Hematopoietic multipotent progenitor cell treated with erythropoietin and hydrocortisone succinate and interleukin-3 and kit ligand, for 4 days (in vitro differentiated cells): Measurements from ENCODE around the gene SEMA3G.
A peak's percentile ranks its signal among the peaks of the same experiment; 100 is the strongest.

ENCODE experiments used
- DNase-seq: peaks from one replicate; pipeline ENCODE4 v3.0.0-alpha.2; 2015

Gene SEMA3G

DNA sequence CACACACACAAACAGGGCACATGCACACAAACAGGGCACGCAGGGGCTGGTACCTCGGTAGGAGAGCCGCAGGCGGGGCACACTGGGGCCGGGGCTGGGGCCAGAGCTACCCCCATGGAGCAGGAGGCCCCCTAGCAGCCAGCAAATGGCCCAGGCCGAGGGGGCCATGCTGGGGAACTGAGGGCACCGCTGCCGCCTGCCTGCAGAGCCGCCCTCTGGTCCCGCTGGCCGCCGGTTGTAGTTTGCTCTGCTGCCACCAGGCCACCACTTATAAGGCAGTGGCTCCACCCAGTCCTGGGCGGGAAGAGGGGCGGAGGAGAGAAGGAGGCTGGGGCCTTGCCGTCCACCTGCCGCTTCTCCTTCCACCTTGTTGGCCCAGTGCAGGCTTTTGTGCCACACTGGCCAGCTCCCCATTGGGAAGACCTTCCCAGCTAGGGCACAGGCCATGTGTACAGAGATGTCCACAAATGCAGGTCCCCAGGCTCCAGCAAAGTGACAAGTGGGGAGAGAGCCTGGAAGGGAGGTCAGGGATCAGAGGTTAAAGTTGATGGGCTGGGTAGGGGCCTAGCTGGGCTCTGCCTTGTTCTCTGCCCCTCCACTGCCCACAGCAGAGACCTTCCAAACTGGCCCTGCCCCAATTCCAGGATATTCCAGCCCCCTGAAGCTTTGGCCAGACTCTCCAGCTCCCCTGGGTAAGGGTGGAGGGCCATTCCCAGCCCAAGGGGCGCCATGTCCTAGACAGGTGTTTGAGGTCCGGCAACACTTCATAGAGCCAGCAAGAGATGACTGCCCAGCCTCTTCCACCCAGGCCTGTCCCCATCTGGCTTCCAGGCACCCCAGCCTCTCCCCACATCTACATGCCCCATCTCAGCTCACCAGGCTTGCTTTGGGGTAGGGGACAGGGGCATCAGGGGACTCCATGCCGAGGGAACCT, at the start of gene SEMA3G:
Gene SEMA3G (minus strand): TSS at position 244 of the 934 bp plus-strand sequence. CDS start 76 bp downstream, at position 168.
- peak; percentile 94 for DNase-seq

DNA sequence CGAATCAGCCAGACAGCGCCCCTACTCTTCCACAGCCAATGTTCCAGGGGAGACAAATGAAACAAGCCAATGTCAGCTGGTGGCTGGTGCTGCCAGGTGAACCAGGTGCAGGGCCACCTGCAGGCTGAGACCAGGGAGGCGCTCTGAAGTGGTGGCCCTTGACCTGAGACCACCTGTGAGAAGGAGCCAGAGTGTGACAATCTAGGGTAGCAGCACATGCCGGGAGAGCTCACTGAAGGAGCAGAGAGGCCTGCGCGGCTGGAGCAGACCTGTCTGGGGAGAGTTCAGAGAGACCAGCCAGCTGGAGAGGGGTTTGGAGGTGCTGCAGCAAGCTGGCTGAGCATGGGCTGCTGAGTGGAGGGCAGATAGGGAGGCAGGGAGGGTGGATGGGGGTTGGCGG, 49.5 kb upstream of the SEMA3G start:
- DNase-seq, result no peak

DNA sequence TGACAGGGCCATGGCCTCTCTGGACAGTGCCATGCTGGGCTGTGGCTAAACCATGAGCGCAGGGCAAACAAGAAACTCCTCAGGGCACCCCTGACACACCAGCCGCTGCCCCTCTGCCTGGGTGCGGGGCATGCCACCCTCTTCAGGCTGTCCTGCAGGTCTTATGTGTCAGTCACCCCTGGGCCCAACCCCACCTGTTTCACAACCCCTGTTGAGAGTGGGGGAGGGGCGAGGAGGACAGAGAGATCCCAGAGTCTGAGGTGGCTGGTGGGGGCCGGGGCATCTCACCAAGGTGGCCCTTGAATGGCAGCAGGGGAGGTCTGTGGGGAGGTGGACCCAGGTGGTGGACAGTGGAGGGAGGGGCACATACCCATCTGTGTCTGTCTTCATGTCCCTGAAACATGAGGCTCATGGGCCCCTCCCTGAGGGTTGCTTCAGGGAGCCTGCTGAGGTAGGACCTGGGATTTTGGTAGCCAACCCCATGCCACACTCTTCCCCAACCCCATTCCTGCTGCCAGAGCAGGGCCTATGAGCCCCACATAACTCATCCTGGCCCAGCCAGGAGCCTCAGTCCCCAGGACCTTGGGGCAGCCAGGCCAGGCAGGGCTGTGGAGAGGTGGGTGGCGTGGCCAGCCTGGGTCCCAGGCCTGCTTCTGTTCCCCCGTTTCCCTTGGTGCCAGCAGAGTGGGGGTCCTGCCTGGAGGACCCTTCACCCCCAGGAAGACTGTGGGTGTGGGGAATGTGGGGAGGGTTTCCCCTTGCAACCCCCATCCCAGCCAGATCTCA, 48.5 kb upstream of the SEMA3G start:
- no peak for DNase-seq

DNA sequence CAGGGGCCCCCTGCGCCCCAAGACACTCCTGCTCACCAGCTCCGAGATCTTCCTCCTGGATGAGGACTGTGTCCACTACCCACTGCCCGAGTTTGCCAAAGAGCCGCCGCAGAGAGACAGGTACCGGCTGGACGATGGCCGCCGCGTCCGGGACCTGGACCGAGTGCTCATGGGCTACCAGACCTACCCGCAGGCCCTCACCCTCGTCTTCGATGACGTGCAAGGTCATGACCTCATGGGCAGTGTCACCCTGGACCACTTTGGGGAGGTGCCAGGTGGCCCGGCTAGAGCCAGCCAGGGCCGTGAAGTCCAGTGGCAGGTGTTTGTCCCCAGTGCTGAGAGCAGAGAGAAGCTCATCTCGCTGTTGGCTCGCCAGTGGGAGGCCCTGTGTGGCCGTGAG, 47.2 kb upstream of the SEMA3G start:
- no peak for DNase-seq

DNA sequence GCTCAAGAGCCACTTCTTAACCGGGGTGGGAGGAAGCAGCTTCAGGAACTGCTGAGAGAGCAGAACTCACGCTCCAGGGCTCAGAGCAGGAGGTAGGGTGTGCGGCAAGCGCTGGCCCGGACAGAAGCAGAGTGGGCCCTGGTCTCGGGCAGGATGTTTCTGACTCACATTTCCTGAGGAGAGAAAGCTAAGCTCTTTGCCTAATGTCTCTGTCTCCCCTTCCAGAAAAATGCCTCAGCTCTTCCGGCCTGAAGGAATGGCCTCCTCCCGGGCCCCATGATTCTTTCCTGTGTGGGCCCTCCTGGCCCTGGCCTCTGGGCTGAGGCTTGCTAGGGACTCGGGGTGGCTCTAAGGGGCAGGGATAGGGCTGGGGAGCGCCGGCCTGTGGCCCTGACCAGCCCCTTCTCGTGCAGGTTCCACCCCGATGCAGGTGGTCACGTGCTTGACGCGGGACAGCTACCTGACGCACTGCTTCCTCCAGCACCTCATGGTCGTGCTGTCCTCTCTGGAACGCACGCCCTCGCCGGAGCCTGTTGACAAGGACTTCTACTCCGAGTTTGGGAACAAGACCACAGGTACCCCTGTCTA, 46.1 kb upstream of the SEMA3G start:
- DNase-seq, result peak; percentile 62

DNA sequence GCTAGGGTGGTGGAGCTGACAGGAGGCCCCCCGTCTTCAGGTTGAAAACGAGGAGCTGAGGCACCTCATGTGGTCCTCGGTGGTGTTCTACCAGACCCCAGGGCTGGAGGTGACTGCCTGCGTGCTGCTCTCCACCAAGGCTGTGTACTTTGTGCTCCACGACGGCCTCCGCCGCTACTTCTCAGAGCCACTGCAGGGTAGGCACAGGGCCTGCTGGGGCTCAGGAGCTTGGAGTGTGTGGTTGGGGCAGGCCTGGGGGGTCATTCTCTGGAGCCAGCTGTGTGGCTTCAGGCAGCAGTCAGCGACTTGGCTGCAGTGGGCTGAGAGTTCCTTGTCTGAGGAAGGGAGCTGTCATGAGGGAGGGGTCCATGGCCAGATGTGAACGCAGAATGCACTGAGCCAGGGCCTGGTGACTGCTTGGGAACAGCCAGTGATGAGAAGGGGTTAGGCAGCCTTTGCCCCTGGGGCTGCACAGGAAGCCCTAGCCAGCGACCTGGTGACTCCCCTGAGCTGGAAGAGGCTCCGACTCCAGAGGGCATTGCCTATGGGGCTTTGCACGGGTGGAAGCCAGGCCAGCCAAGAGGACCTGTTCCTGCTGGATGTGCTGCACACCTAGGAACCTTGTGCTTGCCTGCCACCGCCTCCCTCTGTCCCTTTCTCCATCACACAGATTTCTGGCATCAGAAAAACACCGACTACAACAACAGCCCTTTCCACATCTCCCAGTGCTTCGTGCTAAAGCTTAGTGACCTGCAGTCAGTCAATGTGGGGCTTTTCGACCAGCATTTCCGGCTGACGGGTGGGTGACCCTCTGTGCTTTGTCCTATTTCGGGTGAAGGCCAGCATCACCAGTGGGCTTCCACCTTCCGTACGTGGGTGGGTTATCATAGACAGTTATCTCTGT, 45.4 kb upstream of the SEMA3G start:
- DNase-seq, result no peak

DNA sequence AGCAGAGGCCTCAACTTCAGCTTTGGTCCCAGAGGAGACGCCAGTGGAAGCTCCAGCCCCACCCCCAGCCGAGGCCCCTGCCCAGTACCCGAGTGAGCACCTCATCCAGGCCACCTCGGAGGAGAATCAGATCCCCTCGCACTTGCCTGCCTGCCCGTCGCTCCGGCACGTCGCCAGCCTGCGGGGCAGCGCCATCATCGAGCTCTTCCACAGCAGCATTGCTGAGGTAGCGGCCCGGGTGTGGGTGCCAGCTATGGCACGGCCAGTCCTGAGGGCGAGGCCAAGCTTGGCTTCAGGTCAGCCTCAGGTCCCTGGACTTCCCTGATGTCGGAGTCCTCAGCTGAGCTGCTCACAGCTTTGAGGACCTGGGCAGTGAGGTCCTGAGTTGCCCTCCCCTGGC, 44.5 kb upstream of the SEMA3G start:
- no peak for DNase-seq

DNA sequence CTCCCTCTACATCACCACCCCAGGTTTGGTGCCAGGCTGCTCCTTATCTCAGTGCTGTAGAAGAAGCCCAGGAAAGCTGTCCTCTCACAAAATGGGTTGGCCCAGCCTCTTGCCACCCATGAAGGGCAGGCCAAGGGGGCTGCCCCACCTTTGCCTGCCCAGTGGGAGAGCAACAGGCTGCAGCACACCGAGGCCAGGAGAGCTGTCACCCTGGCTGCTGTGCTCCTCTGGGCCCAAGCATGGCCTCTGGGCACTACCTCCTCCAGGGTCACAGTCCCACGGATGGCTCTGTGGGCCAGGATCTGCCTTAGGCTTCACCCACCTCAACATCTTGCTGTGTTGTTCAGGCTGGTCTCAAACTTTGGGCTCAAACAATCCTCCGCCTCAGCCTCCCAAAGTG, 43.8 kb upstream of the SEMA3G start:
- DNase-seq, result no peak

DNA sequence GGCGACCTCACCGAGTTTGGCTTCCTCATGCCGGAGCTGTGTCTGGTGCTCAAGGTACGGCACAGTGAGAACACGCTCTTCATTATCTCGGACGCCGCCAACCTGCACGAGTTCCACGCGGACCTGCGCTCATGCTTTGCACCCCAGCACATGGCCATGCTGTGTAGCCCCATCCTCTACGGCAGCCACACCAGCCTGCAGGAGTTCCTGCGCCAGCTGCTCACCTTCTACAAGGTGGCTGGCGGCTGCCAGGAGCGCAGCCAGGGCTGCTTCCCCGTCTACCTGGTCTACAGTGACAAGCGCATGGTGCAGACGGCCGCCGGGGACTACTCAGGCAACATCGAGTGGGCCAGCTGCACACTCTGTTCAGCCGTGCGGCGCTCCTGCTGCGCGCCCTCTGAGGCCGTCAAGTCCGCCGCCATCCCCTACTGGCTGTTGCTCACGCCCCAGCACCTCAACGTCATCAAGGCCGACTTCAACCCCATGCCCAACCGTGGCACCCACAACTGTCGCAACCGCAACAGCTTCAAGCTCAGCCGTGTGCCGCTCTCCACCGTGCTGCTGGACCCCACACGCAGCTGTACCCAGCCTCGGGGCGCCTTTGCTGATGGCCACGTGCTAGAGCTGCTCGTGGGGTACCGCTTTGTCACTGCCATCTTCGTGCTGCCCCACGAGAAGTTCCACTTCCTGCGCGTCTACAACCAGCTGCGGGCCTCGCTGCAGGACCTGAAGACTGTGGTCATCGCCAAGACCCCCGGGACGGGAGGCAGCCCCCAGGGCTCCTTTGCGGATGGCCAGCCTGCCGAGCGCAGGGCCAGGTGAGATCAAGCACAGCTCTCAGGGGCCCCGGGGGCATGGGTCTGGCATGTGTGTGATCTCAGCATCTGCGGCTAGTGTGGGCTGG, 43.1 kb upstream of the SEMA3G start:
- no peak for DNase-seq

DNA sequence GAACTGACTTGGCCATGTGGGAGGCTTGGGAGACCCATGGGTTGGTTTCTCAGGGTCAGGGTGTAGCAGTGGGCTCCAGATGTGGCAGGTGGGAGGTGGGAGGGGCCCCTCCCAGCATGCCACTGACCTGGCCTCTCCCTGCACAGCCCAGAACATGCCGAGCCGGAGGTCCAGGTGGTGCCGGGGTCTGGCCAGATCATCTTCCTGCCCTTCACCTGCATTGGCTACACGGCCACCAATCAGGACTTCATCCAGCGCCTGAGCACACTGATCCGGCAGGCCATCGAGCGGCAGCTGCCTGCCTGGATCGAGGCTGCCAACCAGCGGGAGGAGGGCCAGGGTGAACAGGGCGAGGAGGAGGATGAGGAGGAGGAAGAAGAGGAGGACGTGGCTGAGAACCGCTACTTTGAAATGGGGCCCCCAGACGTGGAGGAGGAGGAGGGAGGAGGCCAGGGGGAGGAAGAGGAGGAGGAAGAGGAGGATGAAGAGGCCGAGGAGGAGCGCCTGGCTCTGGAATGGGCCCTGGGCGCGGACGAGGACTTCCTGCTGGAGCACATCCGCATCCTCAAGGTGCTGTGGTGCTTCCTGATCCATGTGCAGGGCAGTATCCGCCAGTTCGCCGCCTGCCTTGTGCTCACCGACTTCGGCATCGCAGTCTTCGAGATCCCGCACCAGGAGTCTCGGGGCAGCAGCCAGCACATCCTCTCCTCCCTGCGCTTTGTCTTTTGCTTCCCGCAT, 42.3 kb upstream of the SEMA3G start:
- no peak for DNase-seq

DNA sequence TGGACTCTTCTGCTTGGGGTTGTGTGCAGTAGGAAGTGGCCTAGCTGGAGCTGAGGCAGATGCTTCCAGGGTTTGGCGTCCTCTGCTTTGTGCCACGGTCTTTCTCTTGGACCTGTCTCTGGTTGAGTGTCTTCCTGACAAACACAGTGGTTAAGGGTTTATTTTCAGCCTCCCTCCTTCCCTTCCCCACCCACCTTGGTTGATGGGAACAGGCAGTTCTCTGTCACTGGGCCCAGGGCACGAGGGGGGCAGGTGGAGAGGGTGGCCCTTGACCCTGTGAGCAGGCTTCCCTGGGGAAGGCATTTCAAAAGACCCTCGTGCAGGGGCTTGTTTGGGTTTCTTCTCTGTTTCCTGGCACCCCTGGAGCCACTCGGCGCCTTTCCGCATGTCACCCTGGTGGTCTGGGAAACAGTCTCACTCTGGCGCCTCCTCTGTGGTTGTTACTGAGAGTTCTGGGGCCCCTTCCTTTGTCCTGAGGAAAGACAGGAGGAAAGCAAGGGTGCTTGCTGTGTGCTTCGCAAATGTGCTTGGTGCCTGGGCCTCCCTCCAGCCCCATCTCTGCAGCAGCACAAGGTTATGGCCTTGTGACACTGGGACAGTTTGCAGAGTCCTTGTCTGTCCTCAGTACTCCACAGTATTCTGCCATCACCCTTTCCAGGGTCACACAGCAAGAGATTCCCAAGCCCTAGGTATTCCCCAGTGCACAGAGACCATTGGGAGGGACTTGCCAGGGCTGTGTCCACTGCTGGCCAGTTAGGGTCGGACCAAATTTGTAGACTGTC, 40.0 kb upstream of the SEMA3G start:
- DNase-seq, result no peak

DNA sequence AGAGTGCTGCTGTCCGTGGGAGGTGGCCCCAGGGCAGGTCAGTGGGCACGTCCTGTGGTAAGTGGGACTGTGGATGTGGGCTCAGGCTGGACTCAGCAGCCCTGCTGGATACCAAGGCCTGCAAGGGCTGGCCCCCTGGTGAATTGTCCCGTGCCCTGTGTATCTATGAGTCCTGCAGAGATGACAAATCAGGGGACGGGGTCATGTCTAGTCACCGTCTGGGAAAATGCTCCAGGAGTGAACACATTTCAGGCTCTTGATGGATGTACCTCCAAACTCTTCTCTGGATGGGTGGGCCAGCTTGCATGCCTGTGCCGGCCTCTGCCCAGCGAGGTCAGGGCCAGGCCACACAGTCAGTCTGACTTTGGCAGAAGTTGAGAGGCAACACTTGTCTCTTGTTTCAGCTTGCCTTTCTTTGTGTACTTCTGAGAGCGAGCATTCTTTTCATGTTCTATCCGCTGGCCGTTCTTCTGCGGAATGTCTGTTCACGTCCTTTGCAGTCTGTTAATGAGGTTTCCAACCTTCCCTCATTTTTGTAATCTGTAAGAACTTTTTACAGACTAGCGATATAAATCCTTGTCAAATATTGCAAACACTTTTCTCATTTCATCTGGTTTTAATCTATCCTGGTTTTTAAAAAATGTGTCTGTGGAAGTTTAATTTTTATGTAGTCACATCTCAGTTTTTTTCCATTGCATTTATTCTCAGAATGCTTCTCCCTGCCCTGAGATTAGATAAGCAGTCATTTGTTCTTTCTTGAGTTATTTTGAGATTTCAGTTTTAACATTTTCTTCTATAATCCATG, 38.9 kb upstream of the SEMA3G start:
- DNase-seq, result no peak

DNA sequence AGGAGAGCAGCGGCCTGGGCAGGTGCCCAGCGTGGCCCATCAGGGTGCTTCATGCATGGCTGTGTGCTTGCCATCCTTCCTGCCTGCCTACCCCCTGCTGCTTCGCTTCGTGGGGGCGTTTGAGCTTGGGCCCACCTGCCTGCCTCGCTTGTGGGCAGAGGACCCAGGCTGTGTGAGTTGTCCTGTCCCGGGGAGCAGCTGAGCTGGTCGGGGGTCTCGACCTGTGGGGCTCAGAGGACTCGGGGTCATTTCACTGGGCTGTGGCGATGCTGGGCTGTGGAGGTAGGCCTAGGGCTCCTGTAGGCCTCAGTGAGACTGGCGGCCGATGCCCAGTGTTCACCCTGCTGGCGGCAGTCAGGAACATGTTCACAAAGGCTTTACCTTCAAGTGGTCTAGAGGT, 38.2 kb upstream of the SEMA3G start:
- no peak for DNase-seq

DNA sequence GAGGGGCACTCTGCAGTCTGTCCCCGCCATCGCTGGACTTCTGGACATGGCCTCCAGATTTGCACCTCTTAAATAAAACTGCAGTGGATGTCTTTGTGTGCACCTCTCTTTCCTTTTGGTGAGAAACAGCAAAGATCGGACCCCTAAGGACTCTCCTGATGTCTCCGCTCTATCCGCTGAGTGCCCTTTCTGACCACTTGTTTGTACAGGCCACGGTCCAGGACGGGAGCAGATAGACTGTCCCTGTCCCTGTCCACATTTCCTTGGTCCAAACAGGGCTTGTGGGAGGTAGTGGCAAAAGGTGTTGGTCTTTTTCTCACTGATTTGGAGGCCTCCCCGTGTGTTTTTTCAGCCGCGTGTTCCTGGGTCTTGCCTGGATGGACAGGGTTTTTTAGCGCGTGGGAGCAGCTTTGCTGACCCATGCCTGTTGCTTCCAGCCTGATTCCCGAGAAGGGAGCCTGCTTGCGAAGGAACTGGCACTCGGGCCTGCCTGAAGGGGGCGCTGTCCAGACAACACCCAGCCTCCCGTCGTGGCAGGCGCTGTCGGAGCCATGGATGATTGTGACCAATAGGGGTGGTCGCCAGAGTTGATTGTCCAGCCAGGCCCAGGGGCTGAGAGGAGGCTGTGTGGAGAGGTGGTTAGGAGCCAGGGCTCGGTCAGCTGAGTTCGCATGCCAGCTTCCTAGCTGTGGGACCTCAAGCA, 37.1 kb upstream of the SEMA3G start:
- DNase-seq, result peak; percentile 36

DNA sequence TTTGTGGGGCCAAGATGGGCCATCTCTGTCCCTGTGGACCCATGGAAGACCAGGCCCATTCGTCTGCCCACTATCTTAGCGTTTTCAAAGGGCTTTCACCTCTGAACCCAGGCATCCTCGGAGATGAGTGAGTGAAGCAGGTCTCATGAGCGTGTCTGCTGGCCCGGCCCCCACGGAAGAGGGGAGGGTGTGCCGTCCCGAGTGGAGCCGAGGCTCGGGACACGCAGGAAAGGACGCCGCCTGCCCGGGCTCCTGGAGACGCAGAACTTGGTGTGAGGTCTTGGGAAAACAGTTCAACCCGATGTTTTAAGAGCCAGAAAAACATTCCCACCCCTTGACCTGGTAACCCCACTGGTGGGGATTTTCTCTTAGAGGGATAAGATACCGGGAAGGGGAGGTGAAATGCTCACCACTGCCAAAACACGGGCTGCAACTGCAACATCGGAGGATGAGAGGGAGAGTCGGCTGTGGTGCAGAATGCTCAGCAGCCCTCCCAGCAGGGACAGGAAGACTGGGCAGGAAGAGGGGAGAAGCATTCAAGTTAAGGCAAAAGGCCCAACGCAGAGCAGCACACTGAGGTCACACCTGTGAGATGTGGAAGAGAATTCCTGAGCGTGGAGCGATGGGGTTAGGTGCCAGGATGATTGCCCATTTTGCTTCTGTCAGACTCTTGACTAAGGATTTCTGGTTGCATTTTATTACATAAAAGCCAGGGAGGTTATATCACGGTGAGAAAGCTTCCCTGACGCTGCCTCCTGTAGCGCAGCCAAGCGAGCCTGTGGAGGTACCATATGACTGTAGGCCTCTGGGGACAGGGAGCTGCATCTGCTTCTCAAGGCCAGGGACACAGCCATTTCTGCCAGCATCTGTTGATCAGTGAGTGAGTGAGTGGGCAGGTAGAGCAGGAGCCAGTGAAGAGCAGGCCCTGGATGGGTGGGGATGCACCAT, 36.1 kb upstream of the SEMA3G start:
- no peak for DNase-seq

DNA sequence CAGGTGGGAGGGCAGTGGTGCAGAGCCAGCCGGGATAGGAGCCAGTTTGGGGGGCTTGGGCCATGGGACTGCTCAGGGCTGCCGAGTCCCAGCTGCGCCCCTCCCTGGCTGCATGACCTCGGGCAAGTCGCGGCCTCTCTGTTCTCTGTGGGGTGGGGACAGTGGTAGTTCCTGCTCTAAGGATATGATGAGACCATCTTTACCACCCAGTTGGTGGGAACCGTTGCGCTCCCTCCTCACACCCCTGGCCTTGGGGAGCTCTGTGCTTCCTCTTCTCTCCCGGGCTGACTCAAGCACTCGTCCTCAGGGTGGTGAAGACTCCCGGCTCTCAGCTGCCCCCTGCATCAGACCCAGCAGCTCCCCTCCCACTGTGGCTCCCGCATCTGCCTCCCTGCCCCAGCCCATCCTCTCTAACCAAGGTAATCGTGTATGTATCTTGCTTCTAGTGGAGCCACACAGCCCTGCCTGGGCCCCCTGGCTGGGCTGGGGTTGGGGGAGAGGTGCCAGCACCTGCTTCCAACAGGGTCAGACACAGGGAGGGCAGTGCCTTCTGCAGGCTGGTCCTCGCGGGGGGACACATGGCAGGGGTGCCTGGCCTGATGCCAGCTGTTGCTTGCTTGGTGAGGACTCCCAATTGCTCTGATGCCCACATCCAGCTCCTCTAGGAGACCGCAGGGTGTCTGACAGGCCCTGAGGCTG, 35.1 kb upstream of the SEMA3G start:
- DNase-seq, result no peak
